COLO829 (cell line): ENCODE results near the gene CNGB1.
"Not testable (repeated sequence)": the region's sequence is repeated elsewhere in the genome, so short reads cannot be mapped to it uniquely, and the experiment has no call there.

Source experiments
- DNase-seq: peaks from one replicate; pipeline ENCODE4 v3.0.0; 2012; ENCODE audit warnings: low spot score

CNGB1 gene

DNA sequence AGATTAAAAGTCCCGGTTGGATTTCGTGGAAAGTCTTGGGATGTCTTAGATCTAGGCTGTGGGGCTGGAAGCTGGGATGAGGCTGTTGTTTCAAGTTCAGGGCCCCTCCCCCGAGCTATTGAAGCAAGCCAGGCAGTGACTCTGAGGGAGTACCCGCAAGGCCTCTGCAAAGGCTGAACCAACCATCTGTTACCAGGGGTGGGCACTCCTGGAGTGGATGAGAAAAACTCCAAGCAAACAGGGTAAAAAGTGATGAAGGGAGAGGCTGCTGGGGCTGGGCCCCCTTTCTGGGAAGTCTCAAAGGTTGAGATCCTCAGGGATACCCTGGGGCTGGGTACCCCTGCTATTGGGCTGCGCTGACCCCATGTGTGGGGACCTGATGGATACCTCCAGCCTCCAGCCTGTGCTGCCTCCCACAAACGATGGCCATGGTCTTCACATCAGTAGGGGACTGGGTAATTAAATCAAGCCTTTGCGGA is 86.2 kb downstream of the CNGB1 start:
- DNase-seq = no peak

GRCh38 chr16:57883953-57884654 is 86.8 kb downstream of the CNGB1 start:
- no peak for DNase-seq

- no peak for DNase-seq
These were observed 87.4 kb downstream of the CNGB1 start for GRCh38 chr16:57883480-57883879.

GRCh38 chr16:57882792-57883191 is 88.1 kb downstream of the CNGB1 start:
- DNase-seq = no peak

DNA sequence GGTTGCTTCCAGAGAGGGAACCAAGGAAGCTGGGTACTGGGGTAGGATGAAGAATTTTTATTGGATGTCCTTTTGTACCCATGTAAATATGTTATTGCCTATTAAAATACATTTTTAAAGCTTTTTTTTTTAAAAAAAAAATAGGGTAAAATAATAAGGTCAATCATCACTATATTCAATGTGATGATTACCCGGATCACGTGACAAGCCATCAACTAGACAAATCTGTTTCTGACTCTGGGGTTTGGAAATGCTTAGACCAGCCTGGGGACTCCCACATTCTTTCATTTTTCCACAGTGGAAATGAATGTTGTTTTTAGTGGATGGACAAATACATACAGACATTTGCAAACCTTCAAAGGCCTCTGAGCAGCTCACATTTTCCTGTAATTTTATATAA is 88.7 kb downstream of the CNGB1 start:
- DNase-seq = no peak

DNA sequence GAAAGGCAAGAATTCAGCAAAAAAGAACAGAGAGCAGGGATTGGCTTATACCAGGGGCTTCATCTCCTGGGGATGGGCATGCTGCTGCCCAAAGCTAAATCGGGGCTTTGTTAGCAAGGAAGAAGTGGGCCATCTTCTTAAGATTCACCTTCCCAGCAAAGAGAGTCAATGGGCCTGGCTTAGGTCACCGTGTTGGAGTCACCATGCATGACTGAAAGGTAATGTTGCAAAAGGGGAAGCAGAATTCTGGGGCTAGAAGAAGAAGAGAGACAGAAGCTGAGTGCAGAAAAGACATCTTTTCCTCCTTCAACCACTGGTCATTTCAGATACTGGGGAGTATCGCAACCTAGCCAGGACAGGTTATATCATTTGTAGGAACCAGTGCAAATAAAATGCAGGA is 92.3 kb downstream of the CNGB1 start:
- no peak for DNase-seq

- no peak for DNase-seq
These were observed 94.7 kb downstream of the CNGB1 start for GRCh38 chr16:57876210-57876609.

GRCh38 chr16:57875347-57875746 is 95.6 kb downstream of the CNGB1 start:
- DNase-seq = no peak

GRCh38 chr16:57873218-57873617 is 97.7 kb downstream of the CNGB1 start:
- DNase-seq = no peak

DNA sequence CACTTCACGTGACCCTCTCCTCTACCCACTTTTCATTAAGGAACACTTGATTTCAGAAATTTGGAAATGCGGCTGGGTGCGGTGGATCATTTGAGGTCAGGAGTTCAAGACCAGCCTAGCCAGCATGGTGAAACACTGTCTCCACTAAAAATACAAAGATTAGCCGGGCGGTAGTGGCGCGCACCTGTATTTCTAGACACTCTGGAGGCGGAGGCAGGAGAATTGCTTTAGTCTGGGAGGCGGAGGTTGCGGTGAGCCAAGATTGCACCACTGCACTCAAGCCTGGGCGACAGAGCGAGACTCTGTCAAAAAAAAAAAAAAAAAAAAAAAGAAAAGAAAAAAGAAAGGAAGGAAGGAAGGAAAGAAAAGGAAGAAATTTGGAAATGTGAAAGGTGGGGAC is 98.2 kb downstream of the CNGB1 start:
- DNase-seq = not testable (repeated sequence)

DNA sequence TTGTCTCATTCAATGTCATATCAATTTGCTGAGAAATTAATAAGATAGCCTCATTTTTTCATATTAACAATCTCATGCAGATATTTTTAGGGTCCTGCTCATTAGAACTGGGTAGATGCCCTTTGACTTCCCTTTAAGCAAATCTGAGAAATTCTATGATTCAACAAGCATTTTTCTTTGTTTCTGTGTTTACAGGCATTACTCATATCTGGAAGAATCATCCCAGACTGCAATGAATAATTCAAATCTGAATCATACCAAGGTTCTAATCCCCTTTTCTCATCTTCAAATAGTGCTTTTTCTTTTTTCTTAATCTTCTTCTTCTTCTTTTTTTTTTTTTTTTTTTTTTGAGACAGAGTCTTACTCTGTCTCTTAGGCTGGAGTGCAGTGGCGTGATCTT is 99.5 kb downstream of the CNGB1 start:
- peak; percentile 37 for DNase-seq

DNA sequence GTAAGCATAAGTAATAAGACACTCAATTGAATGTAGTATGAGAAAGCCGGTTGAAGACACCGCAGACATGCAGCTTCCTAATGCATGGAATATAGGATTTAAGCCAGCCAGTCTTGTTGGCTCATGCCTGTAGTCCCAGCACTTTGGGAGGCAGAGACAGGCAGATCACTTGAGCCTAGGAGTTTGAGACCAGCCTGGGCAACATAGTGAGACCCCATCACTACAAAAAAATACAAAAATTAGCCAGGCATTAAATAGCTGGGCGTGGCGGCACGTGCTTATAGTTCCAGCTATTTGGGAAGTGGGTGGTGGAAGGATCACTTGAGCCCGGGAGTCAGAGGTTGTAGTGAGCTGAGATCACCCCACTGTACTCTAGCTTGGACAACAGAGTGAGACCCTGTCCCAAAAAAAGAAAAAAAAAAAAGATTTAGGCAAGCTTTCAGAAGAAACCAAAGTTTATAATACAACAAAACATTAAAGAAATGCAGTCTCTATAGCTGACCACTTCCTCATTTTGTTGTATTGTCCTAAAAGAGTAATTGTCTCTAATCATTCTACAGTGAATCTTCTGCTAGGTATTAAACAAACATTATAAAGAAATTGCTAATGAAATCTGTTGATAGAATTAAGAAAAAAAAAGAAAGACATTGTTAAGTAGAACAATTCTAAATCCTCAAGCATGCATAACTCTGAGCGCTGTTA is 100.0 kb downstream of the CNGB1 start:
- no peak for DNase-seq

GRCh38 chr16:57868913-57869520 is 101.9 kb downstream of the CNGB1 start:
- DNase-seq = no peak

DNA sequence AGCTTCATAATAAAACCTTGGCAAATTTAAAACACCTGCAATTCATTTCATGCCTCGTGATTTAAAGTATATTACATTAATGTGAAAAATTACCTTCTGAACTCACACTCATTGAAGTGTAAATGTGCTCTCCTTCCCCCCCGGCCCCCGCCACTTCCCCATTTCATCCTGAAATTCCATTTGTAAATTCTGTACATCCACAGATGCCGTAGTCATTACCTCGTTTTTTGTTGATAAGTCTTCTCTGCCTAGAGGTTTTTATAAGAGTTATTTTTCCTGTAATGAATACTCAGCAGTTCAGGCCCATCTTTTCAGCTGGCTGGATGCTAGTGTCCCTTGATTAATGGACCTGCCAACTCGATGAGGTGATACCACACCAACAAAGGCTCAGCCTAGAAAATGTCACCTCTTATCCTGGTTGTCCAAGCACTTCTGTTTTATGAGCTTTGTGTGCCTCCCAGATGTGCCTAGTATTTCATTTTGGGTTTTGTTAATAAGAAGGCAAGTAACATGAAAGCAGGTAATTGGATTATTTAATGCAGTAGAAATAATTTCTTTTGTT is 103.8 kb downstream of the CNGB1 start:
- no peak for DNase-seq

GRCh38 chr16:57866529-57866918 is 104.4 kb downstream of the CNGB1 start:
- DNase-seq = no peak

DNA sequence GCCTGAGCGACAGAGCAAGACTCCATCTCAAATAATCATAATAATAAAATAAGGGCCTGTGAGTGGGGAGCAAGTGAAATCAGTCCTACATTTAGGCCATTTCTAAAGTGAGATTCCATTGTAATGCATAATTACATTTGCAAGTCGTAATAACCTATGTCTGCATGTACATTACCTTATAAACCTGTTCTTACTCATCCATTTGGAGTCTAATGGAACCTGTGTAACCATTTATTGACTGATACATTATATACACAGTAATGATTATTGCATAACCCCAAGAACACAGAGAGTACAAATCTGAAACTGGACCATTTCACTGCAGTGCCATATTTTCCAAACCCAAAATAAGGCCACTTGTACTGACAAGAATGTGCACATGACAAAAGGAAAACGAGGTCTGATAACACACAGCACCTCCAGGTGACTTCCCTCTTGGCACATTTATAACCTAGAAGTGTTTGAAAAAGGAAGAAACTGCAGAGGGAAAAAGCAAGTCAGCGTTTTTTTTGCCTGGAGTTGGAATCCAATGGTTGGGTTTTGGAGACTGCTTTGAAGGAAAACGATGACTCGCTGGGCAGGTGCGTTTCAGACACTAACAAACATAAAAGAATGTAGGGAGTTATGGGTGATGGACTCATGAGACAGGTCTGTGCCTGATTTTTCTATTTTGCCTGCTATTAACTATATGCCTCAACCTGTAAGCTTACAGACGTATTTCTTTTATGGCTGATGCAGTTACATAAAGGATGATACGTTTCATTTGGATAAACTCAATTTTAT is 105.0 kb downstream of the CNGB1 start:
- DNase-seq = no peak

GRCh38 chr16:57863434-57864160 is 107.3 kb downstream of the CNGB1 start:
- DNase-seq = peak; percentile 48

DNA sequence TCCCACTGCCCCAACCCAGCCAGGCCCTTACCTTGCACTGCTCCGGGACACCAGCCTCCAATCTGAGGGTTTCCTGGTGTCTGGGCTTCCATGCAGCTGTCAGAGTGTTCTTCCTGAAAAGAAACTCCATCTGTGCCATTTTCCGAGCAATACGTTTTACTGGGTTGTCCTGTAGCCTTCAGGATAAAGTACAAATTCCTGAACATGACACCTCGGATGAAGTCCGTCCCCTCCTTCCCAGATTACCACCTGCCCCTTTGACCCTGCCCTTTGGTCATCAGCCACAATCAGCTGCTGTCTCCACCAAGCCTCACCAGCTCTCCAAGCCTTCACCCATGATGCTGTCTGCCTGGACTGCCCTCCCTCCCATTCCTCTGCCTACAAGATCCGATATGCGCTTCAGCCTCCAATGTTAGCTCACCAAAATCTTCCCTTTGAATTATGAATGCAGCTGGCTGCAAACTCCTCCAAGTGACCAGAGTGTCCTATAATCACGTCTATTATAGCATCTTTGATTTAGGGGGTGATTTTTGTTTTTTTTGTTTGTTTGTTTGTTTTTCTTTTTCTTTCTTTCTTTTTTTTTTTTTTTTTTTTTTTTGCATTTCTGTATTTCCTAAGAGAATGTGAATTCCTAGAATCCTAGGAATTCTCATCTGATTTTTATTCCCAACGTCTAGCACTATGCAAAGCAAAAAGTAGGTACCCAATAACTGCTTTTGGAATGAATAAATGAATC is 108.1 kb downstream of the CNGB1 start:
- DNase-seq = no peak

DNA sequence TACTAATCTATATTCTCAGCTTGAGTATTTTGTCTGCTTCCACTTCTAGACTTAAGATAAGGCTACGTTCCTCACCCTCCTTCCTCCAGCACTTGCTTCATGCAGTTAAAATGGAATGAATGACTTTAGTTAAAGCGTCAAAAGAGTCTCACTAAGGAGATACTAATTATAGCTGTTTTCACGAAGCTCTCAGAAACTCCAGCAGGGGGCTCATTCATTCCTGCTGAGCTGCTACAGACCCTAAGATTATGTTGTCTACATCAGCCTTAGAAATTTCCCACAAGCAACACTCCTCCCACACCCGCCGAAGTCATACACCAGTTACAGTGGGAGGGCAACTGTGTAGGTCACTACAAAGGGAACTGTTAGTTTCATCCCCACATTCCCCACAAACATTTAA is 111.6 kb downstream of the CNGB1 start:
- DNase-seq = peak; percentile 12

- no peak for DNase-seq
These were observed 112.3 kb downstream of the CNGB1 start for GRCh38 chr16:57858635-57859034.

DNA sequence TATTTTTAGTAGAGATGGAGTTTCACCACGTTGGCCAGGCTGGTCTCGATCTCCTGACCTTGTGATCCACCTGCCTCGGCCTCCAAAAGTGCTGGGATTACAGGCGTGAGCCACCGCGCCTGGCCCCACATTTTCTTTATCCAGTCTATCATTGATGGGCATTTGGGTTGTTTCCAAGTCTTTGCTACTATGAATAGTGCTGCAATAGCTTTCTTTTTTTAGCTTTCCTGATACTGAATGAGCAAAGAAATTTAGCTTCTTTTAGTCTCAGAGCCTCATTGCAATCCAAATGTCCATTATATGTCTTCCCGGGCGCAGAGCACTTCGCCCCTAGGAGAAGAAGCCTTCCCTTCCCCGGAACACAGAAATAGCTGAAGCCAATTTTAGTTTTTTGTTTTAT is 112.9 kb downstream of the CNGB1 start:
- not testable (repeated sequence) for DNase-seq
